ENCODE measurements around the gene ZDHHC8.

DNA sequence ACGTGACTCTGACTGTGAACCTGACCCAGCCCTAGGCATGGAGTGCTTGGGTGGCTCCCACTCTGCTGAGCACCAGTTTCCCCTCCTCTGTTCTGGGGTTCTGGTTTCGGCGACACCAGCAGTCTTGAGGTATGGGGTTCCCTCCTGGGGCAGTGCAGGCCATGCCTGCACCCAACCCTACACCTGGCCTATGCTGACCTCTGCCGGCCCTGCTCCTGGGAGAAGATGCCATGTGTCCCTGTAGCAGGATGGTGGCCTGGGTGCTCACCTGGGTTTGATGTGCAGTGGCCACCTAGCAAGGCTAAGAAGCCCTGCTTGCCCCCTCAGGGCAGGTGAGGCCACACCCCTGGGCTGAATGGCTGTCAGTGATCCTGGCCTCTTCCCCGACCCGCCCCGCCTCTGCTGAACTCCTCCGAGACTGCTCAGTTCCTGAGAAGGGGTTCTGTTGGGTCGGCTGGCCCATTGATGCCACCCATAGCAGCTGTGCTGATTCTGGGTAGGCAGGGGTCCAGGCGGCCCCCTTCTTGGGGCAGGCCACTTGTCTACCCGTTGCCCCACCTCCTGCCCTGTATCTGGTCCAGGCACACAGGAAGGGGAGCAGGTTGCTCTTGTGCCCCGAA, 2.4 kb downstream of the ZDHHC8 start:
- TF ChIP-seq CTCF (IDR thresholded peaks at IDR 0.05): no peak
- TF ChIP-seq POLR2A (IDR thresholded peaks at IDR 0.05): no peak
- TF ChIP-seq EP300 (IDR thresholded peaks at IDR 0.05): no peak
